Activated gamma-delta T cell treated with anti-CD3 and anti-CD28 coated beads, Interleukin-2, amount 50 U/mL, for 16 hours (primary cell): Measurements from ENCODE around the gene ZFHX2.
"Not testable (repeated sequence)": the region's sequence is repeated elsewhere in the genome, so short reads cannot be mapped to it uniquely, and the experiment has no call there.

Experiments
- DNase-seq: peaks from one replicate; pipeline ENCODE4 v3.0.0-alpha.2; 2020; ENCODE audit warnings: low read depth

Gene ZFHX2

GRCh38 chr14:23539248-23540140 lies 12.1 kb downstream of the ZFHX2 start:
- DNase-seq: no peak

- no peak for DNase-seq
Measured at GRCh38 chr14:23538785-23539184, 12.8 kb downstream of the ZFHX2 start.

- DNase-seq: no peak
Measured at GRCh38 chr14:23538050-23538718, 13.4 kb downstream of the ZFHX2 start.

- DNase-seq: no peak
Measured at GRCh38 chr14:23537351-23538049, 14.1 kb downstream of the ZFHX2 start.

- not testable (repeated sequence) for DNase-seq
Measured at GRCh38 chr14:23536906-23537305, 14.7 kb downstream of the ZFHX2 start.

- DNase-seq: no peak
Measured at GRCh38 chr14:23536494-23536893, 15.1 kb downstream of the ZFHX2 start.

- DNase-seq: no peak
Measured at GRCh38 chr14:23535943-23536342, 15.6 kb downstream of the ZFHX2 start.

- DNase-seq: no peak
Measured at GRCh38 chr14:23533652-23534435, 17.7 kb downstream of the ZFHX2 start.

- DNase-seq: no peak
Measured at GRCh38 chr14:23532658-23533057, 18.9 kb downstream of the ZFHX2 start.

- DNase-seq: no peak
Measured at GRCh38 chr14:23531391-23531790, 20.2 kb downstream of the ZFHX2 start.

GRCh38 chr14:23530375-23531055 lies 21.1 kb downstream of the ZFHX2 start:
- no peak for DNase-seq

GRCh38 chr14:23529016-23529415 lies 22.5 kb downstream of the ZFHX2 start:
- no peak for DNase-seq

- DNase-seq: no peak
Measured at GRCh38 chr14:23528555-23528954, 23.0 kb downstream of the ZFHX2 start.

- no peak for DNase-seq
Measured at GRCh38 chr14:23525611-23526010, 26.0 kb downstream of the ZFHX2 start.

GRCh38 chr14:23524954-23525353 lies 26.6 kb downstream of the ZFHX2 start:
- DNase-seq: no peak

- no peak for DNase-seq
Measured at GRCh38 chr14:23523229-23524016, 28.1 kb downstream of the ZFHX2 start.

- no peak for DNase-seq
Measured at GRCh38 chr14:23522643-23523198, 28.8 kb downstream of the ZFHX2 start.

- DNase-seq: no peak
Measured at GRCh38 chr14:23521785-23522640, 29.6 kb downstream of the ZFHX2 start.

- DNase-seq: no peak
Measured at GRCh38 chr14:23520899-23521533, 30.5 kb downstream of the ZFHX2 start.
